Measurements from ENCODE around the gene FYN. TPM values are rescaled to one million over a fixed set of nuclear protein-coding genes. Genes with fewer than 3 reads are reported as not detected.

Gene FYN
- total RNA-seq, 1 donor from 2014 or later = 130 TPM

DNA sequence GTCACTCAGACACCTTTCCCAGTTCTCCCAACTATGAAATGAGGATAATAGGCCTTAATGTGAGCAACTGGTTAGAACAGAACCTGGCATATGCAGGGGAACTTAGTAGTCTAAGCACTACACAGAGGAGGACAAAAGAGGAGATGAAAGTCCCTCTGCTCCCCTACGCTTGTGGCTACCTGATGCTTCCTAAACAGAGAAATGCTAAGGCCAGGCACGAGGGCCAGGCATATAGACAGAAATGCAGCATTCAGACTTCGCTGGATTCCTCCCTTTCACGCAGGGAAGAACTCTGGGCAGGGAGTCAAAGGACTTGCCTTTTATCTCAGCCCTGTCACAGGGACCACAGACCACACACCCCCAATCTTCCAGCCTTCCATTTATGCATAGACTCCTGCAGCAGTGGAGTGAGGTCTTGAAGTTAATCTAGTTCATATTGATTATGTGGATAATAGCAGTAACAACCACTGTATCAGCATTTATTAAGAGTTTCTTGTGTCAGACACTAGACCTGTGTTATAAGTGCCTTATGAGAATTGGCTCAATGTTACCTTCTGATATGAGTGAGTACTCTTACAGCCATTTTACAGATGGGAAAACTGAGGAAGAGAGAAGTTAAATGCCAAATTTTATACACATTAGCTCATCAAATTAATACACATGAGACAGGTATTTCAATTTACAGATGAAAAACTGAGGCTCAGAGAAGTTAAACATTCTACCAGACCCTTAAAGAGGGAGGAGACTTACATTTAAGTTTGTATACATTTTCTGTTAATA lies 240.6 kb downstream of the FYN start:
- Histone ChIP-seq H3K4me1 (peaks cover 3% of the 10 kb centered on the region), H3K4me3 (no peak overlapping the region), H3K9me3 (no peaks in the 10 kb centered on the region), H3K27me3 (no peaks in the 10 kb centered on the region), H3K36me3 (no peaks in the 10 kb centered on the region), H3K27ac (no peak overlapping the region)
- intact Hi-C loops (cut with DNase I) = no loop called here
- DNase-seq (ENCODE audit: extremely low spot score in 2 of 2) = no peak
- TF ChIP-seq POLR2A (IDR thresholded peaks at IDR 0.05) (no peak), POLR2AphosphoS5 (IDR thresholded peaks at IDR 0.05; ENCODE audit: insufficient read depth in 1 of 2, low read depth in 1 of 2) (no peak)
- TF ChIP-seq, protein P1, sequence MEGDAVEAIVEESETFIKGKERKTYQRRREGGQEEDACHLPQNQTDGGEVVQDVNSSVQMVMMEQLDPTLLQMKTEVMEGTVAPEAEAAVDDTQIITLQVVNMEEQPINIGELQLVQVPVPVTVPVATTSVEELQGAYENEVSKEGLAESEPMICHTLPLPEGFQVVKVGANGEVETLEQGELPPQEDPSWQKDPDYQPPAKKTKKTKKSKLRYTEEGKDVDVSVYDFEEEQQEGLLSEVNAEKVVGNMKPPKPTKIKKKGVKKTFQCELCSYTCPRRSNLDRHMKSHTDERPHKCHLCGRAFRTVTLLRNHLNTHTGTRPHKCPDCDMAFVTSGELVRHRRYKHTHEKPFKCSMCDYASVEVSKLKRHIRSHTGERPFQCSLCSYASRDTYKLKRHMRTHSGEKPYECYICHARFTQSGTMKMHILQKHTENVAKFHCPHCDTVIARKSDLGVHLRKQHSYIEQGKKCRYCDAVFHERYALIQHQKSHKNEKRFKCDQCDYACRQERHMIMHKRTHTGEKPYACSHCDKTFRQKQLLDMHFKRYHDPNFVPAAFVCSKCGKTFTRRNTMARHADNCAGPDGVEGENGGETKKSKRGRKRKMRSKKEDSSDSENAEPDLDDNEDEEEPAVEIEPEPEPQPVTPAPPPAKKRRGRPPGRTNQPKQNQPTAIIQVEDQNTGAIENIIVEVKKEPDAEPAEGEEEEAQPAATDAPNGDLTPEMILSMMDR (IDR thresholded peaks at IDR 0.05) = no peak

DNA sequence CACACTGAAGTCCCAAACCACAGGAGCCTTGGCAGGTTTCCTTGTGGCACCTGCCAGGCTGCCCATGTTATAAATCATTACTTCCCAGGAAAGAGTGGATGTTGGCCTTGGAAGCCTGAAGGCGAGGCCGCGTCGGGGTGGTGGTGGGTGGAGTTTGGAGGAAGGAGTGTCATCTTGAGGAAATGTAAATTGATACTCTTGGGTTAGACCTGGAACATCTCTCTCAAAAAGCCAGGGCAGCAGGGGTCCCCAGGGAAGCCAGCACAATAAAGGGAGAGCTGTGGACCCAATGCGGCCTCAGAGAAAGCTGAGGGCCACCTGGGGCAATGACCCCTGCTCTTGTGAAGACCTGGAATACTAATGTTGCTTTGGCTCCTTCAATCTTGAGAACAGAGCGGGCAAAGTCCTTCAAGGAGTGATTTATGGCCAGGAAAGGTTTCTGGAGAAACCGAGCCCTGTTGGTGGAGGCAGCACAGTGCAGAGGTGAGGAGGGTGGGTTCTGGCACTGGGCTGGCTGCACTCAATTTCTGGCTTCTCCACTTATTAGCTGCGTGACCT lies 241.3 kb downstream of the FYN start:
- Histone ChIP-seq H3K27me3 (no peaks in the 10 kb centered on the region), H3K4me3 (no peak overlapping the region), H3K9me3 (no peaks in the 10 kb centered on the region), H3K36me3 (no peaks in the 10 kb centered on the region), H3K4me1 (peaks cover 10% of the 10 kb centered on the region), H3K27ac (peak overlapping the region; percentile 24)
- no peak for DNase-seq (ENCODE audit: extremely low spot score in 2 of 2)
- no peak for TF ChIP-seq POLR2A (IDR thresholded peaks at IDR 0.05)
- intact Hi-C loops (cut with DNase I) = no loop called here

DNA sequence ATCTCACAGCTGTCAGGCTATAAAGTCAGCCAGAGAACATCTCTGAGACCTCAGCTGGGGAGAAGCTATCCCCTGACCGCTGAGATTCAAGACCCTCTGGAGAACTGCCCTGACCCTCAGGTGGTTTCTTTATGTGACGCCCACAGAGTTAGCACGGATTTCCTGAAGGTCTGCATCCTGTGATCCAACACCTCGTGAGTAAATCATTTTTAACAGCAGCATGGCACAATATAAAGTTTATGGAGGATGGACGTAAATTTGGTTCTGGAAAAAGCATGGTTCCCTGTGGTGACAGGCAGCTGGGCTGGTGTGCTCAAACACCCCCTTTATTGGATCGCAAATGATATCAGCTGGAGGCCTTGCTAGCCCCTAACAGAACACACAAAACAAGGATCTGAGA lies 242.2 kb downstream of the FYN start:
- TF ChIP-seq, protein P1 (IDR thresholded peaks at IDR 0.05) = no peak
- Histone ChIP-seq H3K4me1 (peaks cover 19% of the 10 kb centered on the region), H3K4me3 (no peak overlapping the region), H3K27me3 (no peaks in the 10 kb centered on the region), H3K9me3 (no peaks in the 10 kb centered on the region), H3K36me3 (no peaks in the 10 kb centered on the region), H3K27ac (peak overlapping the region; percentile 86)
- intact Hi-C loops (cut with DNase I) = no loop called here
- no peak for DNase-seq (ENCODE audit: extremely low spot score in 2 of 2)

DNA sequence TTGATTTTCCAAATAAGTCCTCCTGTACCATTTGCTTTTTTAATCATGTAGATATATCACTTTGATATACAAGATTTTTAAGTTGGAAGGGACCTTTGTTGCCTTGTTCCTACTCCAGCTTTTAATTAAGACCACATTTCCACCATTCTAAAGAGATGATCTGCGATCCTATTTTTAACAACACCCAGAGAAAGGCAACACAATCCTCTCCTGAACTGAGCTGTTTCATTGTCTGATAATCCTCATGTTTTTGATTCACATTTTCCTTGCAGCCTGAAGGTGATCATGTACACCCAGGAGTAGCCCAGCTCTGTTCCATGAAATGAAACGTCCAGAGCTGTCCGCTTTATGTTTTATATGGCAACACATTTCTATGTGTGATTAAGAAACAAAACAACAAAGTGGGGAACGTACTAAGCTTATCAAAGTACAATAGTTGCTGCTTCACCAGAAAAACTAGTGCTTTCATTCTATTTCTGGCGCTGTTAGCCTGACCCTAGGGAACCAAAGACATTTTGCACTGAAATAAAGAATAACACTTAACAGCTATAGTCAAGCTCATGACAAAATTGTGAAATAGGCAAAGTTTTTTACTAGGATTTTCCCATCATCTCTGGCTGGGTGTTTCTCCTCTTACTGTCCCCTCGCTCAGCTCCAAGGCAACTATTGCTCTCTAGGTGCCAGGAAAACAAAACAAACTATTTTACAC lies 245.0 kb downstream of the FYN start:
- DNase-seq (ENCODE audit: extremely low spot score in 2 of 2) = no peak
- Histone ChIP-seq H3K36me3 (no peaks in the 10 kb centered on the region), H3K4me3 (no peak overlapping the region), H3K27me3 (no peaks in the 10 kb centered on the region), H3K27ac (peak overlapping the region; percentile 86), H3K4me1 (peaks cover 37% of the 10 kb centered on the region), H3K9me3 (no peaks in the 10 kb centered on the region)
- TF ChIP-seq POLR2AphosphoS5 (IDR thresholded peaks at IDR 0.05; ENCODE audit: insufficient read depth in 1 of 2, low read depth in 1 of 2) (peak in 1 of 2 donors; percentile 39), POLR2A (IDR thresholded peaks at IDR 0.05) (no peak)
- TF ChIP-seq, protein P1 (IDR thresholded peaks at IDR 0.05) = no peak
- intact Hi-C loops (cut with DNase I) = no loop called here

DNA sequence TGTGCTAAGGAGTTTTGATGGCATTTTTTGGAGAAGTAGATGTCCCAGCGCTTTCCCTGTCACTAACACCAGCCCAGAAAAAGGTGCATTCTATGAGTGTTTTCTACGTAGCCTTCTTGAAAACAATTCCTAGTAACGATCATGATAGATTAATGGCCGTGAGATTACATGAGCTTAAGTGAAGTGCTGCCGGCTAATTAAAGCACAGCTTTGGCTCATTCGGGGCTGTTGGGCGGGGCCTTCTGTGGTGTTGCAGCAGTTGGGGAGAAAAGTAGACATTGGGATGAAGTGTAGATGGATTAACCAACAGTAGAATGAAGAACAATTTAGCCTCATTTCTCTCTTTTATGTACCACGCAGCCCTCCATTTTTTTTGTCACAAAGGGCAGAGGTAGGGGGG lies 246.8 kb downstream of the FYN start:
- H3K36me3 ChIP-seq = no peaks in the 10 kb centered on the region
- H3K4me1 ChIP-seq = peaks cover 40% of the 10 kb centered on the region
- H3K27ac ChIP-seq = peak overlapping the region; percentile 86
- intact Hi-C loops (cut with DNase I) = no loop called here
- H3K9me3 ChIP-seq = no peaks in the 10 kb centered on the region
- DNase-seq (ENCODE audit: extremely low spot score in 2 of 2) = no peak
- peak overlapping the region; percentile 6 to 20 for H3K4me3 ChIP-seq
- H3K27me3 ChIP-seq = no peaks in the 10 kb centered on the region
- no peak for TF ChIP-seq POLR2AphosphoS5 (IDR thresholded peaks at IDR 0.05; ENCODE audit: insufficient read depth in 1 of 2, low read depth in 1 of 2)
- no peak for TF ChIP-seq POLR2A (IDR thresholded peaks at IDR 0.05)
- TF ChIP-seq, protein P1 (IDR thresholded peaks at IDR 0.05) = no peak

Measured in vagina (tissue), 2 donors.